BE2C (cell line): ENCODE measurements around the gene FANCG.

Experiments
- DNase-seq: peaks from one replicate; pipeline ENCODE4 v3.0.0-alpha.2; 2020
- H3K27me3 ChIP-seq: fragments of 250-450 bp; sonication (Bioruptor Pico); 2 replicates; pipeline ENCODE4 v1.5.1; 2020; ENCODE audit warnings: mild to moderate bottlenecking
- H3K36me3 ChIP-seq: fragments of 250-450 bp; sonication (Bioruptor Pico); 2 replicates; pipeline ENCODE4 v1.5.1; 2020; ENCODE audit warnings: mild to moderate bottlenecking
- H3K4me1 ChIP-seq: fragments of 250-450 bp; sonication (Bioruptor Pico); 2 replicates; pipeline ENCODE4 v1.5.1; 2020
- H3K4me3 ChIP-seq: 2 replicates; pipeline ENCODE4 v1.5.1; 2011; ENCODE audit warnings: low read depth, low read length
- H3K9me3 ChIP-seq: fragments of 250-450 bp; sonication (Bioruptor Pico); 2 replicates; pipeline ENCODE4 v1.5.1; 2020
- CTCF ChIP-seq: IDR thresholded peaks from 2 replicates; pipeline ENCODE4 v1.5.1; 2012; ENCODE audit warnings: mild to moderate bottlenecking, low read depth, low read length

Gene FANCG

GRCh38 chr9:35114113-35114839 is 34.5 kb upstream of the FANCG start:
- no peak for TF ChIP-seq CTCF
- no peaks in the 10 kb centered on the region for H3K36me3 ChIP-seq
- peaks cover 16% of the 10 kb centered on the region for H3K4me1 ChIP-seq
- H3K9me3 ChIP-seq: no peaks in the 10 kb centered on the region
- peak overlapping the region; percentile 68 for H3K4me3 ChIP-seq
- H3K27me3 ChIP-seq: no peaks in the 10 kb centered on the region
- peak; percentile 88 for DNase-seq

GRCh38 chr9:35112257-35113020 is 32.7 kb upstream of the FANCG start:
- Histone ChIP-seq H3K9me3 (no peaks in the 10 kb centered on the region), H3K27me3 (no peaks in the 10 kb centered on the region), H3K4me3 (no peak overlapping the region), H3K4me1 (peaks cover 16% of the 10 kb centered on the region), H3K36me3 (no peaks in the 10 kb centered on the region)
- DNase-seq: no peak
- TF ChIP-seq CTCF: no peak

GRCh38 chr9:35111001-35111933 is 31.5 kb upstream of the FANCG start:
- no peaks in the 10 kb centered on the region for H3K36me3 ChIP-seq
- no peaks in the 10 kb centered on the region for H3K27me3 ChIP-seq
- TF ChIP-seq CTCF: no peak
- peak overlapping the region; percentile 64 for H3K4me3 ChIP-seq
- H3K4me1 ChIP-seq: peaks cover 16% of the 10 kb centered on the region
- peak; percentile 98 for DNase-seq
- H3K9me3 ChIP-seq: no peaks in the 10 kb centered on the region

GRCh38 chr9:35110327-35110761 is 30.6 kb upstream of the FANCG start:
- DNase-seq: no peak
- no peaks in the 10 kb centered on the region for H3K36me3 ChIP-seq
- no peak for TF ChIP-seq CTCF
- H3K4me3 ChIP-seq: no peak overlapping the region
- H3K9me3 ChIP-seq: no peaks in the 10 kb centered on the region
- no peaks in the 10 kb centered on the region for H3K27me3 ChIP-seq
- peaks cover 16% of the 10 kb centered on the region for H3K4me1 ChIP-seq

GRCh38 chr9:35108946-35109575 is 29.3 kb upstream of the FANCG start:
- H3K36me3 ChIP-seq: no peaks in the 10 kb centered on the region
- H3K4me3 ChIP-seq: no peak overlapping the region
- H3K4me1 ChIP-seq: peaks cover 8% of the 10 kb centered on the region
- TF ChIP-seq CTCF: no peak
- no peaks in the 10 kb centered on the region for H3K27me3 ChIP-seq
- H3K9me3 ChIP-seq: no peaks in the 10 kb centered on the region
- no peak for DNase-seq
